Measurements from ENCODE around the gene PEX6.

PEX6 gene

GRCh38 chr6:43013843-43014433, 35.0 kb upstream of the PEX6 start, which contains the start of the genes KLHDC3 and MEA1:
TSS of gene KLHDC3 (plus strand) at chr6:43014249. CDS start at chr6:43017193, 2,944 bp downstream.
TSS of gene MEA1 (minus strand) at chr6:43013946. CDS start at chr6:43013813, 133 bp downstream.
- Histone ChIP-seq H3K56ac (ENCODE audit: low read length) (peak within 1 kb of the TSS; percentile 96), H2BK5ac (ENCODE audit: low read length) (peak within 1 kb of the TSS; percentile 56), H3K79me2 (ENCODE audit: control insufficient read depth, insufficient read depth, low read length) (peaks cover 21% of the 10 kb centered on the region), H4K8ac (ENCODE audit: low read depth, low read length) (peak within 1 kb of the TSS; percentile 82), H3K4me3 (ENCODE audit: low read length) (peak within 1 kb of the TSS; percentile 88), H3K79me1 (ENCODE audit: low read length) (peaks cover 16% of the 10 kb centered on the region), H2AK5ac (ENCODE audit: low read length) (peak within 1 kb of the TSS; percentile 88), H4K5ac (ENCODE audit: low read length) (no peak within 1 kb of the TSS), H3K27me3 (ENCODE audit: insufficient read depth, low read length, poor library complexity) (no peaks in the 10 kb centered on the region), H3K4me1 (ENCODE audit: control insufficient read depth, low read depth, low read length) (peaks cover 6% of the 10 kb centered on the region), H3K23ac (ENCODE audit: low read length) (peak within 1 kb of the TSS; percentile 83), H3K36me3 (ENCODE audit: control insufficient read depth, insufficient read depth, low read length) (peaks cover 20% of the 10 kb centered on the region), H2BK120ac (ENCODE audit: low read depth, low read length) (no peak within 1 kb of the TSS), H3K4ac (ENCODE audit: low read depth, low read length) (no peak within 1 kb of the TSS), H3K27ac (ENCODE audit: low read depth, low read length) (peak within 1 kb of the TSS; percentile 48), H2BK15ac (replicated peaks; ENCODE audit: low read depth) (no peak within 1 kb of the TSS), H3K18ac (ENCODE audit: low read length) (peak within 1 kb of the TSS; percentile 19), H3K9ac (ENCODE audit: low read length) (peak within 1 kb of the TSS; percentile 93), H3K4me2 (ENCODE audit: low read length) (peak within 1 kb of the TSS; percentile 98)
- peak; percentile 100 for DNase-seq
- no CpG with 5 or more reads among the region's 51 CpGs for WGBS (ENCODE audit: extremely low coverage, insufficient coverage, low lambda C conversion rate)

DNA sequence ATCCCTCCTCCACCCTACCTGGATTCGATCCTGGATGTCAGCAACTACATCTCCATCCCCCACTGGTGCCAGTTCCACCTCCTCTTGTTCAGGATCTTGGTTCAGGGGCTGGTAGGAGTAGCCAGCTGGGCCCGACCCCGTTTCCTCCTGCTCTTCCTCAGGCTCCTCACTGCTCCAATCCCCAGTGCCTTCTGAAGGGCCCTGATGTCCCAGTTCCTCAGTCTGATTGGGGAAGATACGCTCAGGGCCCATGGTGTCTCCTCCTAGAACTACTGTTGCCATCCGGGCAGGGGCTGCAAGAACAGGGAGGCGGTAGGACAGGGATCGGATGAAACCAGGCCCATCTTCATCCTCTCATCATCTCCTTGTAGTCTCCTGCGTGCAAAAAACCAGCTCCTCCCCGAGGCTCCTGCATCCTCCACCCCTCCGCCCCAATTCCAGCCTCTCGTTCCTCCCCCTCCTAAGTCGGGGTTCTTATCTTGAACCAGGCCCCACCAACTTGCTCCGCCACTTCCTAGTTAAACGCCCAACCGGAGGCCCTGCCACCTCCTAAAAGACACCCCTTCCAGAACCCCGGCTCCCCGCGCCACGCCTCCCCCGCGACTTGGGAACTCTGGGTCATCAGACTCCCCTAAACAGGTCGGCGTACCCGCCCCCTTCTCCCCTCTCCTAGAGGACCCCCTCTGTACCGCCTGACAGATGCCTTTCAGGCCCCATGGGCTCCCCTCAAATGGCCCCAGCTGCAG, 34.3 kb upstream of the PEX6 start:
- no peak overlapping the region for H3K4ac ChIP-seq (ENCODE audit: low read depth, low read length)
- no CpG with 5 or more reads among the region's 25 CpGs for WGBS (ENCODE audit: extremely low coverage, insufficient coverage, low lambda C conversion rate)
- no peak overlapping the region for H2BK120ac ChIP-seq (ENCODE audit: low read depth, low read length)
- DNase-seq: peak; percentile 30
- no peak overlapping the region for H2BK5ac ChIP-seq (ENCODE audit: low read length)
- H3K27ac ChIP-seq (ENCODE audit: low read depth, low read length): peak overlapping the region; percentile 13
- peak overlapping the region; percentile 92 for H3K9ac ChIP-seq (ENCODE audit: low read length)
- H3K79me1 ChIP-seq (ENCODE audit: low read length): peaks cover 16% of the 10 kb centered on the region
- H3K4me3 ChIP-seq (ENCODE audit: low read length): peak overlapping the region; percentile 83
- H3K23ac ChIP-seq (ENCODE audit: low read length): peak overlapping the region; percentile 38
- peaks cover 21% of the 10 kb centered on the region for H3K79me2 ChIP-seq (ENCODE audit: control insufficient read depth, insufficient read depth, low read length)
- no peaks in the 10 kb centered on the region for H3K27me3 ChIP-seq (ENCODE audit: insufficient read depth, low read length, poor library complexity)
- H3K18ac ChIP-seq (ENCODE audit: low read length): peak overlapping the region; percentile 19
- peak overlapping the region; percentile 82 for H4K8ac ChIP-seq (ENCODE audit: low read depth, low read length)
- peak overlapping the region; percentile 98 for H3K4me2 ChIP-seq (ENCODE audit: low read length)
- H4K5ac ChIP-seq (ENCODE audit: low read length): no peak overlapping the region
- peaks cover 23% of the 10 kb centered on the region for H3K36me3 ChIP-seq (ENCODE audit: control insufficient read depth, insufficient read depth, low read length)
- no peak overlapping the region for H2BK15ac ChIP-seq (replicated peaks; ENCODE audit: low read depth)
- H3K4me1 ChIP-seq (ENCODE audit: control insufficient read depth, low read depth, low read length): peaks cover 6% of the 10 kb centered on the region
- H3K56ac ChIP-seq (ENCODE audit: low read length): peak overlapping the region; percentile 92
- peak overlapping the region; percentile 53 for H2AK5ac ChIP-seq (ENCODE audit: low read length)

DNA sequence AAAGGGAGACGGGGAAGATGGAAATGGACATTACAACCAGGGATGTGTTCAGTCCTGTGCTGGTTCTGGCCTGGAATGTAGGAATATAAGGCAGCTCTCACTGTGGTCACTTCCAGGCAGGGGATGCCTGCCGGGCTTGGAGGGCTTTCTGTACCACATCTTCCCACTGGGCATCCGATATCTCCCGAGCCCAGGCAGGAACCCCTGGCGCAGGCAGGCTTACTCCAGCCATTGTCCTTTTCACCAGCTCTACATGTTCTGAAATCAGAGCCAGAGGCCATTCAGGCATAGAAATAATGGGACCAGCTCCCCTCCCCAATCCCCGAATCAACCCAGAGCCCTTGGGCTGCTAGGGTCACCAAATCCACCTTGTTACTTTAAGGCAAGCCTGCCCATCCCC, 33.4 kb upstream of the PEX6 start:
- Histone ChIP-seq H3K4me3 (ENCODE audit: low read length) (no peak overlapping the region), H3K36me3 (ENCODE audit: control insufficient read depth, insufficient read depth, low read length) (peaks cover 20% of the 10 kb centered on the region), H3K4me2 (ENCODE audit: low read length) (no peak overlapping the region), H4K8ac (ENCODE audit: low read depth, low read length) (no peak overlapping the region), H3K79me2 (ENCODE audit: control insufficient read depth, insufficient read depth, low read length) (peaks cover 21% of the 10 kb centered on the region), H3K18ac (ENCODE audit: low read length) (no peak overlapping the region), H2BK15ac (replicated peaks; ENCODE audit: low read depth) (no peak overlapping the region), H2BK5ac (ENCODE audit: low read length) (no peak overlapping the region), H3K4ac (ENCODE audit: low read depth, low read length) (no peak overlapping the region), H2BK120ac (ENCODE audit: low read depth, low read length) (no peak overlapping the region), H3K79me1 (ENCODE audit: low read length) (peaks cover 15% of the 10 kb centered on the region), H3K23ac (ENCODE audit: low read length) (no peak overlapping the region), H4K5ac (ENCODE audit: low read length) (no peak overlapping the region), H2AK5ac (ENCODE audit: low read length) (no peak overlapping the region), H3K4me1 (ENCODE audit: control insufficient read depth, low read depth, low read length) (peaks cover 6% of the 10 kb centered on the region), H3K27ac (ENCODE audit: low read depth, low read length) (no peak overlapping the region), H3K9ac (ENCODE audit: low read length) (peak overlapping the region; percentile 40), H3K27me3 (ENCODE audit: insufficient read depth, low read length, poor library complexity) (no peaks in the 10 kb centered on the region), H3K56ac (ENCODE audit: low read length) (no peak overlapping the region)
- no peak for DNase-seq
- no CpG with 5 or more reads among the region's 6 CpGs for WGBS (ENCODE audit: extremely low coverage, insufficient coverage, low lambda C conversion rate)

- Histone ChIP-seq H3K9ac (ENCODE audit: low read length) (no peak overlapping the region), H2BK5ac (ENCODE audit: low read length) (no peak overlapping the region), H2BK120ac (ENCODE audit: low read depth, low read length) (no peak overlapping the region), H2AK5ac (ENCODE audit: low read length) (no peak overlapping the region), H3K79me1 (ENCODE audit: low read length) (peaks cover 7% of the 10 kb centered on the region), H3K36me3 (ENCODE audit: control insufficient read depth, insufficient read depth, low read length) (peaks cover 24% of the 10 kb centered on the region), H2BK15ac (replicated peaks; ENCODE audit: low read depth) (no peak overlapping the region), H3K4ac (ENCODE audit: low read depth, low read length) (no peak overlapping the region), H3K23ac (ENCODE audit: low read length) (no peak overlapping the region), H3K4me3 (ENCODE audit: low read length) (no peak overlapping the region), H4K5ac (ENCODE audit: low read length) (no peak overlapping the region), H3K4me2 (ENCODE audit: low read length) (no peak overlapping the region), H3K56ac (ENCODE audit: low read length) (no peak overlapping the region), H3K27me3 (ENCODE audit: insufficient read depth, low read length, poor library complexity) (no peaks in the 10 kb centered on the region), H3K4me1 (ENCODE audit: control insufficient read depth, low read depth, low read length) (peaks cover 6% of the 10 kb centered on the region), H4K8ac (ENCODE audit: low read depth, low read length) (no peak overlapping the region), H3K18ac (ENCODE audit: low read length) (no peak overlapping the region), H3K79me2 (ENCODE audit: control insufficient read depth, insufficient read depth, low read length) (peaks cover 16% of the 10 kb centered on the region), H3K27ac (ENCODE audit: low read depth, low read length) (no peak overlapping the region)
- peak; percentile 46 for DNase-seq
- WGBS (ENCODE audit: extremely low coverage, insufficient coverage, low lambda C conversion rate): no CpG with 5 or more reads among the region's 6 CpGs
These were observed 32.2 kb upstream of the PEX6 start for GRCh38 chr6:43011207-43011606.

DNA sequence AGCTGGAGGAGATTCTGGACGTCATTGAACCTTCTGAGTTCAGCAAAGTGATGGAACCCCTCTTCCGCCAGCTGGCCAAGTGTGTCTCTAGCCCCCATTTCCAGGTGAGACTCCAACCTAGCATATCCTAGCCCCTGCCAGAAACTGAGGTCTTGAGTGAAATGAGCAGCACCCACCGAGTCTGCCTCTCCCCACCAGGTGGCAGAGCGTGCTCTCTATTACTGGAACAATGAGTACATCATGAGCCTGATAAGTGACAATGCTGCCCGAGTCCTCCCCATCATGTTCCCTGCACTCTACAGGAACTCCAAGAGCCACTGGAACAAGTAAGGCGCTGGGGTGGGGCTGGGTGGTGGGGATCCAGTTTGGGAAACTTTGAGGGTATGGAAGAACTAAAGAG, 30.1 kb upstream of the PEX6 start:
- Histone ChIP-seq H2AK5ac (ENCODE audit: low read length) (no peak overlapping the region), H3K27me3 (ENCODE audit: insufficient read depth, low read length, poor library complexity) (no peaks in the 10 kb centered on the region), H3K18ac (ENCODE audit: low read length) (no peak overlapping the region), H3K9ac (ENCODE audit: low read length) (no peak overlapping the region), H3K27ac (ENCODE audit: low read depth, low read length) (no peak overlapping the region), H3K4ac (ENCODE audit: low read depth, low read length) (no peak overlapping the region), H3K4me1 (ENCODE audit: control insufficient read depth, low read depth, low read length) (peaks cover 6% of the 10 kb centered on the region), H4K5ac (ENCODE audit: low read length) (no peak overlapping the region), H4K8ac (ENCODE audit: low read depth, low read length) (no peak overlapping the region), H2BK120ac (ENCODE audit: low read depth, low read length) (no peak overlapping the region), H3K4me3 (ENCODE audit: low read length) (no peak overlapping the region), H2BK15ac (replicated peaks; ENCODE audit: low read depth) (no peak overlapping the region), H3K56ac (ENCODE audit: low read length) (no peak overlapping the region), H3K36me3 (ENCODE audit: control insufficient read depth, insufficient read depth, low read length) (peaks cover 24% of the 10 kb centered on the region), H3K23ac (ENCODE audit: low read length) (no peak overlapping the region), H3K79me1 (ENCODE audit: low read length) (peaks cover 7% of the 10 kb centered on the region), H3K79me2 (ENCODE audit: control insufficient read depth, insufficient read depth, low read length) (peaks cover 6% of the 10 kb centered on the region), H2BK5ac (ENCODE audit: low read length) (no peak overlapping the region), H3K4me2 (ENCODE audit: low read length) (no peak overlapping the region)
- whole genome bisulfite sequencing (ENCODE audit: extremely low coverage, insufficient coverage, low lambda C conversion rate): no CpG with 5 or more reads among the region's 6 CpGs
- DNase-seq: peak; percentile 62
